SH-SY5Y (cell line): ENCODE measurements around the gene SMOC1.

Experiments
- GATA2 ChIP-seq: IDR thresholded peaks from 2 replicates; pipeline ENCODE4 v1.6.1; 2011; ENCODE audit warnings: mild to moderate bottlenecking, low read depth, low read length
- GATA3 ChIP-seq: IDR thresholded peaks from 2 replicates; pipeline ENCODE4 v1.6.1; 2011; ENCODE audit warnings: low read depth, mild to moderate bottlenecking, low read length, moderate library complexity

- no peak for TF ChIP-seq GATA3
- no peak for TF ChIP-seq GATA2
Measured at GRCh38 chr14:69850086-69850735, 29.0 kb upstream of the SMOC1 start.
